ENCODE results near the gene ERICH6B. TPM values are rescaled to one million over a fixed set of nuclear protein-coding genes. Genes with fewer than 3 reads are reported as not detected.

ERICH6B gene
- total RNA-seq, 1 experiment from 2014 or later, result not detected

DNA sequence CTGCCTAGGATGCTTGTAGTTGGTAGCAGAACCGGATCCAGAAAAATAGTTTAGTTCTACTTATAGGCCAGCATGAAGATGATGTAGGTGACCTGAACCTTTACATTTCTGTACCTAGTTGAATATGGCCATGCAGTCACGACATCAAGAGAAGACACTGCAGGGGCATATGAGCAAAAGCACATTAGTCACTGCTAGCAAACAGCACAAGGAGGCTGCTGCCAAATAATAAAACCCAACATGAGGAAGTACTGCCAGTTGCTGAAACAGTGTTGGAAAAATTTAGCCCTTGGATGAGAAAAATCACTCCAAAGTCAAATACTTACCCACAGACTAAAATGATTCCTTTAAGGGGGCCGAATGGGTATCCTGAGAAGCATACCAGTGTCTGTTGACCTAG, 20.8 kb downstream of the ERICH6B start:
- Histone ChIP-seq H3K27me3 (ENCODE audit: insufficient read depth, low read depth) (peaks cover 49% of the 10 kb centered on the region), H3K27ac (no peak overlapping the region), H4K20me1 (ENCODE audit: insufficient read depth) (no peaks in the 10 kb centered on the region), H3K9me2 (ENCODE audit: insufficient read depth) (no peaks in the 10 kb centered on the region), H3F3A (ENCODE audit: insufficient read depth, low read depth) (no peaks in the 10 kb centered on the region), H3K9me3 (ENCODE audit: insufficient read depth, low read depth) (no peaks in the 10 kb centered on the region), H3K79me2 (ENCODE audit: low read depth) (no peaks in the 10 kb centered on the region), H3K36me3 (ENCODE audit: low read depth) (no peaks in the 10 kb centered on the region), H2AFZ (no peak overlapping the region), H3K4me3 (no peak overlapping the region), H3K4me1 (replicated peaks; ENCODE audit: insufficient read depth) (no peaks in the 10 kb centered on the region), H3K4me2 (no peak overlapping the region)
- TF ChIP-seq EZH2 (IDR thresholded peaks at IDR 0.05; ENCODE audit: low read depth), result no peak
- TF ChIP-seq, protein P1, sequence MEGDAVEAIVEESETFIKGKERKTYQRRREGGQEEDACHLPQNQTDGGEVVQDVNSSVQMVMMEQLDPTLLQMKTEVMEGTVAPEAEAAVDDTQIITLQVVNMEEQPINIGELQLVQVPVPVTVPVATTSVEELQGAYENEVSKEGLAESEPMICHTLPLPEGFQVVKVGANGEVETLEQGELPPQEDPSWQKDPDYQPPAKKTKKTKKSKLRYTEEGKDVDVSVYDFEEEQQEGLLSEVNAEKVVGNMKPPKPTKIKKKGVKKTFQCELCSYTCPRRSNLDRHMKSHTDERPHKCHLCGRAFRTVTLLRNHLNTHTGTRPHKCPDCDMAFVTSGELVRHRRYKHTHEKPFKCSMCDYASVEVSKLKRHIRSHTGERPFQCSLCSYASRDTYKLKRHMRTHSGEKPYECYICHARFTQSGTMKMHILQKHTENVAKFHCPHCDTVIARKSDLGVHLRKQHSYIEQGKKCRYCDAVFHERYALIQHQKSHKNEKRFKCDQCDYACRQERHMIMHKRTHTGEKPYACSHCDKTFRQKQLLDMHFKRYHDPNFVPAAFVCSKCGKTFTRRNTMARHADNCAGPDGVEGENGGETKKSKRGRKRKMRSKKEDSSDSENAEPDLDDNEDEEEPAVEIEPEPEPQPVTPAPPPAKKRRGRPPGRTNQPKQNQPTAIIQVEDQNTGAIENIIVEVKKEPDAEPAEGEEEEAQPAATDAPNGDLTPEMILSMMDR (conservative IDR thresholded peaks at IDR 0.05), result no peak
- ChIA-PET POLR2A (ENCODE audit: unreplicated experiment) (no interaction called here), CTCF (no interaction called here)
- intact Hi-C loops (cut with micrococcal nuclease; ENCODE audit: unreplicated experiment), result no loop called here
- no peak for DNase-seq
- BruUV-seq (replicated peaks), result no TSS peak

DNA sequence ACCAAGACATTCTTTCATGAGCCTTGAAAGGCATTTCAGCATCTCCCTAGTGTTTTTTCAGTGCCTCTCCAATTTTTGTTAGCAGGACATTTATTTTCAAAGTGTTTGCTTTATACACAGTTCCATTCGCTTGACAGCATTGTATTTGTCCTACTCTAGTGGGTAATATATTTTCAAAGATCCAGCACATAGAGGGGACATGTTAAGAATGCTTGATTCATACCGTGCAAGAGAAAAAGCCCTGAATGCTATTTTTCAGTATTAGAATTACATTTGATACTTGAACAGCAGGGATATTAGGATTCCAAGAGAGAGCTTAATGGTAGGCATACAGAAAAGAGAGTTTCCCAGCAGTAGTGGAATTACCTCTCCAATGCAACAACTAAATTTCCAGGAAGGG, 21.3 kb downstream of the ERICH6B start:
- H3K79me2 ChIP-seq (ENCODE audit: low read depth), result no peaks in the 10 kb centered on the region
- H3K27ac ChIP-seq, result no peak overlapping the region
- TF ChIP-seq EZH2 (IDR thresholded peaks at IDR 0.05; ENCODE audit: low read depth), result no peak
- TF ChIP-seq, protein P1 (conservative IDR thresholded peaks at IDR 0.05), result no peak
- no peaks in the 10 kb centered on the region for H3K9me3 ChIP-seq (ENCODE audit: insufficient read depth, low read depth)
- intact Hi-C loops (cut with micrococcal nuclease; ENCODE audit: unreplicated experiment), result no loop called here
- no peak overlapping the region for H3K4me3 ChIP-seq
- H3K27me3 ChIP-seq (ENCODE audit: insufficient read depth, low read depth), result peaks cover 46% of the 10 kb centered on the region
- H3K36me3 ChIP-seq (ENCODE audit: low read depth), result no peaks in the 10 kb centered on the region
- no peak overlapping the region for H3K4me2 ChIP-seq
- H3F3A ChIP-seq (ENCODE audit: insufficient read depth, low read depth), result no peaks in the 10 kb centered on the region
- H2AFZ ChIP-seq, result no peak overlapping the region
- H4K20me1 ChIP-seq (ENCODE audit: insufficient read depth), result no peaks in the 10 kb centered on the region
- no peaks in the 10 kb centered on the region for H3K9me2 ChIP-seq (ENCODE audit: insufficient read depth)
- CTCF ChIA-PET, result no interaction called here
- POLR2A ChIA-PET (ENCODE audit: unreplicated experiment), result no interaction called here
- no peak for DNase-seq
- BruUV-seq (replicated peaks), result no TSS peak
- H3K4me1 ChIP-seq (replicated peaks; ENCODE audit: insufficient read depth), result no peaks in the 10 kb centered on the region

DNA sequence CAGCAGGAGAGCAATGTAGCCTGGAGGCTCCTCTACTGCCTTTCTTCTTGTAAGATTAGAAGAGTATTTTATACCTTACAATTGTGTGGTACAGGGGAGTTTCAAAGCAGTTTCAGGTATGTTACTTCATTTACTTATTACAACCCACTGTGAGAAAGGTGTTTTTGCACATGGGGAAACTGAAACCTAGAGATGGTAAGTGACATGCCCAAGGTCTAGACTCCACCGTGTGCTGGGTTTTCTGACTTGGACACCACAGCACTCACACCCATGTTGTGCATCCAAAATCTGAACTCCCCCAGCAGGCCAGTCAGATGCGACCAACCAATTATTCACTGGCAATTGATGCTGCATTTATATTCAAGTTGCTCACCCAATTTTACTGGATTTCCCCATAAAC, 22.8 kb downstream of the ERICH6B start:
- H3K9me2 ChIP-seq (ENCODE audit: insufficient read depth), result no peaks in the 10 kb centered on the region
- no peak overlapping the region for H3K27ac ChIP-seq
- H3K79me2 ChIP-seq (ENCODE audit: low read depth), result no peaks in the 10 kb centered on the region
- H3K27me3 ChIP-seq (ENCODE audit: insufficient read depth, low read depth), result peaks cover 46% of the 10 kb centered on the region
- H3K36me3 ChIP-seq (ENCODE audit: low read depth), result no peaks in the 10 kb centered on the region
- no peak for TF ChIP-seq EZH2 (IDR thresholded peaks at IDR 0.05; ENCODE audit: low read depth)
- TF ChIP-seq, protein P1 (conservative IDR thresholded peaks at IDR 0.05), result no peak
- no peak overlapping the region for H3K4me3 ChIP-seq
- H2AFZ ChIP-seq, result no peak overlapping the region
- no peaks in the 10 kb centered on the region for H3K9me3 ChIP-seq (ENCODE audit: insufficient read depth, low read depth)
- H3K4me2 ChIP-seq, result no peak overlapping the region
- intact Hi-C loops (cut with micrococcal nuclease; ENCODE audit: unreplicated experiment), result no loop called here
- POLR2A ChIA-PET (ENCODE audit: unreplicated experiment), result no interaction called here
- no TSS peak for BruUV-seq (replicated peaks)
- H4K20me1 ChIP-seq (ENCODE audit: insufficient read depth), result no peaks in the 10 kb centered on the region
- no peaks in the 10 kb centered on the region for H3F3A ChIP-seq (ENCODE audit: insufficient read depth, low read depth)
- no peaks in the 10 kb centered on the region for H3K4me1 ChIP-seq (replicated peaks; ENCODE audit: insufficient read depth)
- no peak for DNase-seq
- CTCF ChIA-PET, result no interaction called here

Measured in PC-9 (cell line).